CD4-positive, alpha-beta T cell treated with Interleukin-1 beta for 1 hour (primary cell): ENCODE results near the gene STPG1.
A peak's percentile ranks its signal among the peaks of the same experiment; 100 is the strongest.

Source experiments
- DNase-seq, 2 donors: peaks; one replicate each; pipeline ENCODE4 v3.0.0-alpha.2; 2020 to 2022

Gene STPG1

DNA sequence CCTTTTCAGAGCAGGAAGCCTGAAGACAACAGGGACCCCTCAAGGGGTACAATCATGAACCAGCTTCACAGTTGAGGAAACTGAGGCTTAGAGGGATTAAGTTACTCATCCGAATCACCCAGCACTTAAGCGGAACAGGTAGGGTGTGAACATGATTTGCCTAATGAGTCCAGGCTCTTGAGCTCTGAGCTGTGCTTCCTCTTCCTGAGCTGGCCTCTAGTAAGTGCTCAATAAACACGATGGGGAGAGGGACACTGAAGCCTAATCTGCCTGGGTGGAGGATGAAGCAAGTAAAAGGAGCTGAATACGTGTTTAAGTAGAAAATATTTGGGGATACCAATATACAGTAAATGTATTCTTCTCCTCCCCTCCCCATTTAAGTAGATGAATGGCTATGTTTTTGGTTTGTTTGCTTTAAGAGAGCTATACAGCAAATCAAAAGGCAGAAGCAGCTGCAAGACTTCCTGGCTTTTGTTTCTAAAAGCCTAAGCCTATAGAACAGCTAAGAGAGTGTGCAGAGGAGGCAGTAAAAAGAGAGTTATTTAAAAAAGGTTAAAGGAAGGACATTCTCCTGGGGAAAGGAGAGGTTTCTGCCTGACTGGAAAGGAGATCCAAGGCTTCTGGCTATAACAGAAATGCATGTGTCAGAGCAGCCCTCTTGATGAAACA, 20.5 kb downstream of the STPG1 start:
- no peak for DNase-seq

DNA sequence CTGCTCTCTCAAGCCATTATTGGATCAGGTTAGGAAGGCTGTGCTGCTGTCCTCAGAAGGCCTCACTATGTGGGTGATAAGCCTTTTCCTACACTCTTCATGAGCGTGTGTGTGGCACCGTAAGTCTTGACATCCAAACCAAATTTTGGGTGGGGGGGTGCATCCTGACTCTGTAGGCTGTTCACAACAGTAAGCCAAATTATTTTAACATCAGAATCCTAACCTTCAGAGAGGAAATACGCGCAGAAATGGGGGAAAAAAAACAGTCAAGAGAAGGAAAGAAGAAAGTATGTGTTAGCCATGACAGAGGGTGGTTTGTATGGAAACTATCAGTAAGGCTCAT, 21.0 kb downstream of the STPG1 start:
- DNase-seq, result no peak

DNA sequence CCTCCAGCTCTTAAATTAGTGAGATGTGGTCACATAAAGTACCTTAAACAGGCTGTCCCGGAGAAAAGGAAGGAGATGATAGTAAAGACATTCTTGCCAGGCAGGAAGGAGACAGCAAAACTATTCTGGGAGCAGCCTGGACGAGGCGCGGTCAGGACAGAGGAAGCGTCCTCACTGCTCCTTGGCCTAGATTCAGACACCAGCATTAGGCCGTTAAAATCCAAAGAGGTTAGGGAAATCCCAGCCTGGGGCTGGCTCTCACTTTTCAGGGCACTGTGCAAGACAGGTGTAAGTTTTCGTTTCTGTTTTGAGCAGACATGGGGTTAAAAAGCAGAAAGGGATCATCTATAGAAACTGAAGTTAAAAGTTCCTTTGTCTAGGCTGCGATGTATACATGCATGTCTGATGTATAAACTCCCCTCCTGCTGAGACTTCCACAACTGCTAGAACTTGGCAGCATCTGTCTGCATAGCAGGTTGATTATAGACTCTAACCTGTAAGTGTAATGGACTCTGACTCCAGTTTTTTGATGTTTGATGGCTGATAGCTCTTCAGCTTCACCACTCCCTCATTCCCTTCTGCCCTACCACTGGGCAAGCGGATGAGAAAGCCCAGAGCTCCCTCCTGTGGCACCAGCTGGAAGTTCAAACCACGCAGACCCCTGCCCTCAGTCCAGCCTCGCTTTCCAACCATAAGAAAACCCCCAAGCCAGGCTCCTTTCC, 21.5 kb downstream of the STPG1 start:
- peak; percentile 63 to 72 for DNase-seq

DNA sequence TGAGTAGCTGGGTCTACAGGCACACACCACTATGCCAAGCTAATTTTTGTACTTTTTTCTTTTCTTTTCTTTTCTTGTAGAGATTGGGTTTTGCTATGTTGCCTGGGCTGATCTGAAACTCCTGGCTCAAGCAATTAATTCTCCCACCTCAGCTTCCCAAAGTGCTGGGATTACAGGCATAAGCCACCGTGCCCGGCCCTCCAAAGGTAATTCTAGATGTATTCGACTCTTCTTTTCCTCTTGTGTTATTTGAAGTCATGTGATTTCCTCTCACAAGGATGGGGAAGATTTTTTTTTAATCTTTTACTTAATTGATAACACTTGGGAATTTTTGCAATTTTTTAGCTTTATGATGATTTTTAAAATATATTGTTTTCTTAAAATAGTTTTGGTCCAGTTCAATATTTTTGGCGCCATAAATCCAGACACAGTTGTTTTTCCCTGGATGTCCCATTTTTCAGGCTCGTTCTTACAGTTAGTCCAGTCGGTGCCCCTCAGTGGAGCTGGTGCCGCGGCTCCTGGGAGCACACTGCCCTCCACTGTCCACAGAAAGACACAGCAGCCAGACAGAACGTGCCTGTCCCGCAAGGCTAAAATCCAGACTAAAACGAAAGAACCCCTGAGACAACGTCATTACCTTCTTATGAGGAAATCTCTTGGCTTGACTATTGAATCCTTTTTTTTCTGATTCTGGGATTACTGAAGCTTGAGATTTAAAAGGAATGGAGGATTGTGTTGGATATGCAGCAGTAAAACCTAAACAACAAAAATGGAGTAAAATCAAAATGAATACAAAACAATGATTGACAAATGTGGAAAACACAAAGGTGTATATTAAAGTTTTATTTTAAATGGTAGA, 22.4 kb downstream of the STPG1 start:
- DNase-seq, result peak; percentile 81 to 82

DNA sequence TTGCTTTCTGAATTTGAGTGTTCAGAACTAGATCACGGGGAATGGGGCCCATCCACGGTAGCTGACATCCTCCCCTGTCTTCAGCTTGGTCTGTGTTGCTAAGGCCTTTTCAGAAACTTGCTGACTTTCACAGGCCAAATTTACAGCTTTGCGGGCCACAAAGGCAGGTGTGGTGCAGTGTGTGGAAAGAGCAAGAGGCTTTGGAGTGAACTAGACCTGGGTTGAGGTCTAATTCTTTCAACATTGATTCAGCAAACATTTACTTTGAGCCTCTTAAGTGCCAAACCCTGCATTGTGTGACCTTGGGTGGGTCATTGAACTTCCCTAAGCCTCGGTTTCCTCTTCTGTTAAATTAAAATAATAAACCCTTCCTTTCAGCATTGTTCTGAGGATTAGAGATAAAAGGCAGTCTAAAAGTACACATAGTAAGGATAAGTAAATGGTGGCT, 24.3 kb downstream of the STPG1 start:
- no peak for DNase-seq

DNA sequence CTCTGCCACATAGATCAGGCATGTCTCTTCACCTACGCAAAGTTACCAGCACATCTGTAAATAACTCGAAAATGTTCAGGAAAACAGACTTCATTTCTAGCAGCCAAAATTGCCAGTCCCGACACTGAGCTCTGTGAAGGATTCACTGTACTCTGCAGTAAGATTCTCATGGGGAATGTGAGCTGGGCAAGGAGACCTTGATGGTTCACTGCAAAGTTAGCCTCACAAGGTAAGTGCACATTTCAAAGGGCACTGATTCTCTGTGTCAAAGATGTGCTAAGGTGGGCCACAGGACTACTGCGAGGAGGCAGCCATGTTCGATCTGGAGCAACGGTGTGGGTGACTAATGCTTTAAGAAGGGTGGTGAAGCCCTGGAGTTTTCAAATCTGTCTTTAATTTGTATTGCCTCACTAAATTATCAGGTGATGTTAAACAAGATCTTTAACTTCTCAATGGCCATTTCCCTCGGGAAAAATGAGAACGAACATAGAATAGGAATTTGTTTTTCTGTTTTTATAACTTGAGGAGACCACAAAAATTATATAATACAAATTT, 25.2 kb downstream of the STPG1 start:
- no peak for DNase-seq

DNA sequence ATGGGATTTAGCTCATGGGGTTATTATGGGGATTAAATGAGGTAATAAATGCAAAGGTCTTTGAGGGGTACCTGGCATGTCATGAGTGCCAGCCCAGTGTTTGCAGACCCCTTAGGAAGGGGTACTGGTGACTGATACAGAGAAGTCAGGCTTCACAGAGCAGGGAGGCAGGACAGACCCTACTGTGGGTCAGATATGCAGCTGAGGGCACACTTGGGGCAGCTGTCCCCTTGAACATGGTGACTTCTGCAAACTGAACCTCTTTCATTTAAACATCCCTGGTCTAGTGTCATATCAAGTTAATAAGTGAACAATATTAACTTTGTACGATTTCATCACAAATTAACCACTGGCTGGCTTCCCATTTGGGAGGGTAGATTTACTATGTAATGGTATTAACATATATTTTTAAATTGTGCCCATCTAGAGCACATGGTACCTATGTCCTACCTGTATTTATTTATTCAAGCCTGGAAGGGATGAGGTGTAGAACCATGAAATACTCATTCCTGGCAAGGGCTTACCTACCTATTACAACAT, 25.9 kb downstream of the STPG1 start:
- DNase-seq, result no peak

DNA sequence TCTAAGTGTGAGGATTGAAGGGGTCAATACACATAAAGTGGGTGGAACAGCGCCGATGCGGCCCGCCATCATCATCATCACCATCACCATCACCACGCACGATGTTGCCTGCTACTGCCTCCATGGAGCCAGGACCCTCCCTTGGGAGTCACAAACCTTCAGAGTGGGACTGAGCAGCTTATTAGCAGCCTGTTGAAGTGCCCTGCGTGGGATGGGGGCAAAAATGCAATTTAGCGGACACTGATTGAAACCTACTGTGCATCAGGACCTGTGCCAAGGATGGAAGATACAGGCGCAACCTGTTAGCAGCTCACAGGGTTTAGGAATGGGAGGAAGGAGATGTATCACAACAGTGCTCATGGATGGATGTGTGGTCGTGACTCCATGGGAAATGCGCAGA, 26.7 kb downstream of the STPG1 start:
- no peak for DNase-seq

DNA sequence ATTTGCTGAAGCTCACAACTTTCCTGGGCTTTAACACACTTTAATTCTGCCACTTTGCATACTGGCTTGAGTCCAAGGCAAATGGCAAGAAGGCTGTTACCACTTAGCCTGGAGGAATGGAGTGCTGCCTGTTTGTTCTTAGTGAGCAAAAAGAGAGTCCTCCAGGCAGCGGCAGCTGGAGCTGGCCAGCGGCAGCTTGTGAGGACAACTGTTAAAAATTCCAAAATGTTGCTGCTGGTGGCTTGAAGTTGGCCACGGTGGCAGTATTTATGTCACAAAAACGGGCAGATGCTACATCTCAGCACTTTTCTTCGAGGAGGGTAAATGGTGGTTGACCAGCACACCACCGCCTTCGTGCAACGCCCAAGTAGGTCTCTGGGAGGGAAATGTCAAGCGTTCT, 27.3 kb downstream of the STPG1 start:
- no peak for DNase-seq

DNA sequence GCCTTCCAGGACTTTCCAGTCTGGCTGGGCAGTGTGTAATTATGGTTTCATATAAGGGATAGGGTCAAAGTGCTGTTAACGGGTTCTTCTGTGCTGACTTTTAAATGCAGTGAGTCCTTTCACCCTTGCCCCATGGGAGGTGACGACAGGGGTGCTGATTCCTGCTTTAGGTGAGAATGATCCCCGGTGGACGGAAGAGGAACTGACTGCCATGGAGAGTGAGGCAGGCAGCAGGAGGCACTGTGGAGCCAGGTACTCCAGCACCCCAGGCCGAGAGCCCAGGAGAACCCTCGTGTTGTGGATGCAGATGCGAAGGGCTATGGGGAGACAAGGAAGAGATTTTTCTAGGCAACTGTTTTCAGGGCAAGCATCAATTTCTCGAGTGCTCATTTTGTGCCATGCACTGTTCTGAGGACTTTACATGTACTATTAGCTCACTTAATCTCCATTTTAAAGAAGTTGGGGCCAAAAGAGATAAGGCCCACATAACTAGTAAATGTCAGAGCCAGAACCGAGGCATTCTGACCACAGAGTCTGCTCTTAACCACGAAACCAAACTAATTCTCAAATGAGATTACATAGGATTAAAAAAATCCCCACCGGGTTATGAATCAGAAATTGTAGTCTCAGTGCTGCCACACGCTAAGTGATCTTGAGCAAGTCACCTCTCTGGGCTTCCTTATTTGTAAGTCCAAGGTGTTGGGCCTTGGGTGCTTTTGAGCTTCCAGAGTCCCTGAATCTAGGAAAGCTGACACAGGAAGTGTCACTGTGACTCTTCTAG, 28.2 kb downstream of the STPG1 start:
- peak in 1 of 2 donors; percentile 14 for DNase-seq

DNA sequence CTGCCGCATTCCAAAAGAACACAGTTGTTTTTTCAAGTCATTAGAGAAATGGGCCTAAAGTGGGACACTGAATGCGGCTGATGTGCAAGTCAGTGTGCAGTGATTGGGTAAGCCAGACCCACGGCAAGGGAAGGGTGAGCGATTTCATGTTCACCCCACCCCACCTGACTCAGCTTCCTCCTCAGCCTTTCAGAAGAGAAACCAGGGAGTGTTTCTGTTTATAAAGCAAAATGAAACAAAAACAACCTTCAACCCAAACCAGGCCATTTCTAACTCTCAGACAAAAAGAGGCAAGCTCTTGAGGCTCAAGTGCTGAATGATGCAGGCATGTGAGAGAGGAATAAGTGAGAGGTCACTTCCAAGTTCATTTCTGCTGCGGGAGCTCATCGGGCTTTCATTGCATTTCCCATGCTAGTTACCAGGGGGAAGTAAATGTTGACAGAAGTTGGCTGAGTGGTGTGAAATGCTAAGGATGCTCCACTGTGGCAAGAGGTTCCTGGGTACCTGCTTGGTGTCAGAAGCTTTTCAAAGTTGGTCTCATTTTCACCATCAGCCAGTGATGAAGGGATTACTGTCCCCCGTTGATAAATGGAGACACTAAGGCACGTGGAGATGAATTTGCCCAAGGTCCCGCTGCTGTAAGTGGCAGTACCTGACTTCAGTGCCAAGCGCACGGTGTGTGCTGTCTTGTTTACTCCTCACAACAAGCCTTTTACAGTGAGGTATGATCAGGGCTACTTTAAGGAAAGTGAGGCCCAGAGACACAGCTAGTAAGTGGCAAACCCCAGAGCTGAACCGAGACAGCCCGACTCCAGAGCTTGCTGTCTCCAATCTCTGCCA, 29.1 kb downstream of the STPG1 start:
- DNase-seq, result peak; percentile 22 to 61

DNA sequence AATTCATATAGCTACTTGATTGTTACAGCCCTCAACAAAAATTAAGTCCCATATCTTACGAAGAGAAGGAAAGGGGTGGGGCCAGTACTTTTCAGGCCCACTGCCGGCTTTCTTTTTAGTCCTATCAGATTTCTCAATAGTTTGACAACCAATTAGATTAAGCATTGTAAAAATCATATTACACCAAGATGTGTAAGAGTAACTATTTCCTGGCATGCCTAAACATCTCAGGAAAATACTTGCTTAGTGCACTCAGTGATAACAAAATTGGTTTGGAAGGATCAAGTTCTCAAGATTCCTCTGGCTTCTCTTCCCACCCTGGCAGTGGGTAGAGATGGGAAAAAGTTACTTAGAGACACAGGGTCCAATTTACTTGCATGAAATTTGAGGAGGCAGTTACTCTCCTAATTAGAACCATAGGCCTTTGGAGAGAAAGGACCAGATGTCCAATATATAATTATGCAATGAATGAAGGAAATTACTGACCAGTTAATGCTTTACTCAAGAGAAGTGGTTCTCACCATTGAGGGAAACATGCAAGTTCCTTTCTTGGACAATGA, 30.1 kb downstream of the STPG1 start:
- no peak for DNase-seq

DNA sequence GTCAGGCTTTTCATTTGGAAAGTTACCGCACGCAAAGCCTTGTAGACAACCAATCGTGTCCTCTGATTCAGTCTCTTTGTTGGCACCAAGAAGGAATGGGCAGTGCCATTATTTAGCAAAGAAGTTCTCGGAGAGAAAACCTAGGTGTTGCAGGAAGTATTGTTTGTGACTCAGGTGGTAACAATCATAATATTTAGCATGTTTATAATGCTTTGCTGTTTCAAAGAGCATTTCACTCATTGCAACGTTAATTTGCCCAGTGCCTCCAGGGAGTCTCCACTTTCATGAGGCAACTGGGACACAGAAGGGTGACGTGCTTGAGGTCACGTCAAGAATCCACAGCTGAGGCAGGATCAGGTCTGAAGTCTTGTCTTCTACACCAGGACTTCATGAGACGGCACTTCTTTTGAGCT, 31.4 kb downstream of the STPG1 start:
- DNase-seq, result no peak

DNA sequence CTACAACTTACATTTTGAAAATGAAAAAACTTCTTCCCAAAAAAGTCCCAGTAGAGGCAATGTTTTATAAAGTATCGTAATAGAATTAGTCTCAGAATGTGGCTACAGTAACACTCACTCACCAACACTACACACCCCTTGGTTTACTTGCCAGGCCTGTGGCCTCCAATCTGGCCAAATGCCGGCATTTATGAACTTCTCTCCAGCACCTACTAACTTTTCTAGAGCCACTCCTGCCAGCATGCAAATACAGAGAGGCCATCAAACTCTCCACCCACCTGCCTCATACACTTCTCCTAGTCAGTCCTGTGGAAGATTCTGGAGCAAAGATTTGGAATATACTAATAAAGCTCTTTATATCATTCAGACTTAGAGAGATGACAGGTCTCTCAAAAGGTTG, 32.3 kb downstream of the STPG1 start:
- no peak for DNase-seq

DNA sequence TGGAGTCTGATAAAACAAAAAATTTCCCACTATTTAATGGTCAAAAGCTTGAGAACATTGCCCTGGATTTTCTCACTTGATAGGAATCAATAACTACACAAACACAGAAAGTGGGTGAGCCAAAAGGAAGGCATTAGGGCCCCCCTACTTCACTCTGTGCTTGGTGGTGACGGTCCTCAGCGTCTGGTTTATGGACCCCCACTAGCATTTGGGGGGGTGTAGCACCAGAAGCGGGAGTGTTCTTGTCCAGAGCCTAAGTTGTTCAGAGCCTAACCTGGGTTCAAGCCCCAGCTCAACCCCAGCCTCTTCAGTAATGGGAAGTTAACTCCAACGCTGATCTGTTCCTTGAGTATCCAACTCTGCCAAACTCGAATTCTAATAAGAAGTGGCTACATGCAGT, 33.1 kb downstream of the STPG1 start:
- no peak for DNase-seq

DNA sequence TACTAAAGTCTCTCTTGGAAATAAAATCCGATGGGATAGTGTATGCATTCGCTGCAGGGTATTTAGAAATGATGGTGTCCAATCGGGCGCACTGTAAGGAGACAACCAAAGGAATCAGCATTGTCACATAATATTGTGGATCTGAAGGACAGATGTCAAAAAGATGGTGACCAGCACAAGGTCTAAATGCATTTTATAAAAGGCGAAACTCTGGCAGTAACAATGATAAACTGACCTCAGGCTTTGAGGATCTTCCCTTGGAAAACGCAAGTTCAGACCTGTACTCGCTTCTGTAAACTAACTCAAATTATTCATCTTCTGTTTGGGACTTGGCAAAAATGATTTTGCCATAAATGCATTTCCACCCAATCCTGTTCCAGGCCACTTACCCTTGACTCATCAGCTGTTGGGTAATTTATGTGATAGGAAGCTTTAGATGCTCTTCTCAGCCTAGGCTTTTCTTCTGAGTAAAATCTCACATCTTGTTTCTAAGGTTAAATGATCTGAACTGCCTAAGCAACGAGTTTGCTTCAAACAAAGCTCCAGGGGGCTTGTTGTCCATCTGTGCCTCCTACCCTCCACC, 33.8 kb downstream of the STPG1 start:
- no peak for DNase-seq

DNA sequence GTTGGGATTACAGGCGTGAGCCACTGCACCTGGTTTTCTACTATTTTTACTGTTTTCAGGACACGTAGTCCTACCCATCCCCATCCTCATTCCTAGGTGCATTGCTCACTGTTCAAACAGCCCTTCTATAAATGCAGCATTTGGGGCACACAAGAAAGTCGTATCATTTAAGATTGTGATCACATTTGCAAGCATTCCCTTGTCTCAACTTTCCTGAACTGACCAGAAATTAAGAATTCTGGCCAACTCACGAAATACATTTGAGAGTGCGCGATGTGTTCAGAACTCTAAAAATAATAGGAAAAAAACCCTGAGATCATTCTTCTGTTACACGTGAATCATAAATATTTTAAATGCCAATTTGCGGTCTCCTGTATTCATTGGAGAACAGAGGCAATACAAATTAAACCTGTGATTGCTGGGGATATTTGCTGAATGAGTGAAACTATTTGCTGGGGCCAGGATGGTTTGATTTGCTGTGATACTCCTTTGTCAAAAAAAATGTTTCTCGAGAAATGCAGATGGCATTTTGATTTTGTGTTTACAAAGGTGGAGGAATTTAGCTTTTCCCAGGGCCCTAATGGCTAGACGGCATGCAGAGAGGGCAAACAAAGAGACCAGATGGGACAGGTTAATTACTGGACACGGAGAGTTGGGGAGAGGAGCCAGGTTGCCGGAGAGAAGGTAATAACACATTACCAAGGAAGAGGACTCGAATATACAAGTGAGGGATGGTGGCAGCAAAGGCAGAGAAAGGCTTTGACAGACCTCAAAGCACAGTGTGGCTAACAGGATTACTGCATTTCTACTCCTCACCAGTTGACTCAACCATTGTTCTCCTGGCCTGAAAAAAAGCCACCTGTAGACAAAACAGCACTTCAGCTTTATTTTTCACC, 38.4 kb downstream of the STPG1 start:
- DNase-seq, result no peak

DNA sequence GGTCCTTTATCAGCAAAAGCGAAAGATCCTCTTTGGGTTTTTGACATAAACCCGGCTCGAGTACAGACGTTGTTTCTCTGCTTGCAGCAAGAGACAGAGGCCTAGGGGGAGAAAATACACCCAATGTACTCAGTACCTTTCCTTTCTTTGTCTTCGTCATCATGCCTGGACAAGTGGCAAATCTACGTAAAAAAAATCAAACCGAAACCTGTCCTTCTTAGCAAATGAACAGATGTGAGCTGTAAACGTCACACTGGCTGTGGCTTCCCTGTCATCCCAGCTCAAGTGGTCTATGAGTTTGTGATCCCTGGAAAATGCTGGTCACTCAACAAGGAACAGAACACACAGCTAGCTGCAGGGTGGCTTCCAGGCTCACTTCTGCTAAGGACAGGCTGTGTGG, 39.9 kb downstream of the STPG1 start:
- DNase-seq, result no peak

DNA sequence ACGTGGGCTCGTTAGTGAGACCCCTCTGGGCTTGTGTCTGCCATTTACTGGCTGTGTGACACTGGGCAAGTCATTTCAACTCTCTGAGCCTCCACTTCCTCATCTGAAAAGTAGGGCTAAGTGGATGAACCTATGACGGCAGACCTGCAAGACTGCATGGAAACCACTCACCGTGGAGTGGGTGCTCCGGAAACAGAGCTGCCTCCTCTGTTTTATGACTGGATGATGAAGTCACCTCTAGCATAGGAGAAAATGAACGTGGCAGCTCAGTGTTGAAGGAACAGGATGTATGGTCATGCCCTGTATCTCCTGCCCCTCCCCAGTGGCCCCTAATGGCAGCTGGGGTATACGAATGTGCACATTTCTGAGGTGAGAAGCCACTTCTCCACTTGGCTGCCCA, 40.5 kb downstream of the STPG1 start:
- DNase-seq, result peak in 1 of 2 donors; percentile 47

DNA sequence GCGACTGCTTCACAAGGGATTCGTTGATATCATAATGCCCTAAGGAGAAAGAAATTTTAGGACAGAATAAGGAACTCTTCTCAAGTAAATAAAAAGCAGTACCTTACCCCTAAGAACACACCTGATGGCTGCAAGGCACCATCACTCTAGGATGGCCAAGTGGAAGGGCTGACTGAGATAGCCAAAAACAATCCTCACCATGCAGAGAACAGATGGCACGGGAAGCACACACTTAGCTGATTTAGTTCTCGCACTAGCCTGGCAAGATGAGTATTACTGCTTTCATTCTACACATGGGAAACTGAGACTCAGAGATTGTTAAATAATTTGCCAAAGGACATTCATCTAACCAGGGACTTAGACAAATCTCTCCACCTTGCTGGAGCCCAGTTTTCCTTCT, 43.8 kb downstream of the STPG1 start:
- DNase-seq, result no peak
